ENCODE measurements around the gene HGS. TPM values are rescaled to one million over a fixed set of nuclear protein-coding genes. Genes with fewer than 3 reads are reported as not detected.

Gene HGS
- total and polyA plus RNA-seq, 12 donors: 33.1 to 102 (median 39.3) TPM

DNA sequence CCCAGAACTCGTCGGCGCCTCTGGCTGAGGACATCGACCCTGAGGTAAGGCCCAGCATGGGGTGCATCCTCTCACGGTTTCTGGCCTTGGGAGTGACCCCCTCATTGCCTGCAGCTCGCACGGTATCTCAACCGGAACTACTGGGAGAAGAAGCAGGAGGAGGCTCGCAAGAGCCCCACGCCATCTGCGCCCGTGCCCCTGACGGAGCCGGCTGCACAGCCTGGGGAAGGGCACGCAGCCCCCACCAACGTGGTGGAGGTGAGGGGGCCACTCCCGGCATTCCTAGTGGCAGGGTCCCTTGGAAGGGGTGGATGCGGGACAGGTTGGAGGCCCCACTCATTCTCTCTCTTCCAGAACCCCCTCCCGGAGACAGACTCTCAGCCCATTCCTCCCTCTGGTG is 11.0 kb downstream of the HGS start:
- peaks cover 0 to 20% (median 7%) of the 10 kb centered on the region in 9 donors for H3K4me1 ChIP-seq
- DNase-seq (no peak), ATAC-seq (no peak)
- H3K27me3 ChIP-seq: no peaks in the 10 kb centered on the region
- 95 to 96% methylated on average over 19 of the region's 19 CpGs for WGBS, 2 donors
- H3K36me3 ChIP-seq: peaks cover 5 to 100% (median 73%) of the 10 kb centered on the region in 9 donors
- no peak overlapping the region for H3K4me3 ChIP-seq
- intact Hi-C loops (cut with DNase I): no loop called here
- TF ChIP-seq CTCF (IDR thresholded peaks at IDR 0.05): no peak
- no peak overlapping the region for H3K27ac ChIP-seq
- no peaks in the 10 kb centered on the region for H3K9me3 ChIP-seq

DNA sequence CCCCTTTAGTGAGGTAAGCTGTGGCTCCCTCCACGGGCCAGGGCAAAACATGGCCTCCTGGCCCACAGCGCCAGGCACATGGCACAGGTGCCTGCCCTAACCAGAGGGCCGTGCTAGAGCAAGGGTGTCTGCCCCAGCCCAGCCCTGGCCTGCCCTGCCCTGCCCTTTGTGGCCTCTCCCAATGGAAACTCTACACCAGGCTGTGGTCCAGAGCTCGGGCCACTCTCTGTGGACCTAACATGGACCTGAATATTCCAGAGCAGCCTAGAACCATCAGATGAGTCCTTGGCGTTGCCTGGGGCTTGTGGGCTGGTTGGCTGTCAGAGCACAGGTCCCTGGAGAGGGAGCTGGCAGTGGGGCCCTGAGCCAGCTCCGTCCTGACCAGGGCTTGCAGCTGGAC is 11.4 kb downstream of the HGS start:
- Histone ChIP-seq H3K36me3 (peaks cover 5 to 100% (median 69%) of the 10 kb centered on the region in 9 donors), H3K4me1 (peaks cover 0 to 20% (median 7%) of the 10 kb centered on the region in 9 donors), H3K9me3 (no peaks in the 10 kb centered on the region), H3K27me3 (no peaks in the 10 kb centered on the region), H3K27ac (no peak overlapping the region), H3K4me3 (no peak overlapping the region)
- DNase-seq (no peak), ATAC-seq (no peak)
- WGBS, 2 donors: 82 to 85% methylated on average over 6 of the region's 6 CpGs
- intact Hi-C loops (cut with DNase I): no loop called here
- no peak for TF ChIP-seq CTCF (IDR thresholded peaks at IDR 0.05)

- Histone ChIP-seq H3K4me1 (peaks cover 0 to 25% (median 7%) of the 10 kb centered on the region in 9 donors), H3K27ac (no peak overlapping the region), H3K27me3 (no peaks in the 10 kb centered on the region), H3K9me3 (no peaks in the 10 kb centered on the region), H3K4me3 (no peak overlapping the region), H3K36me3 (peaks cover 5 to 100% (median 66%) of the 10 kb centered on the region in 9 donors)
- ATAC-seq (peak in 1 of 8 donors; percentile 6), DNase-seq (no peak)
- 95 to 96% methylated on average over 22 of the region's 22 CpGs for WGBS, 2 donors
- no peak for TF ChIP-seq CTCF (IDR thresholded peaks at IDR 0.05)
- intact Hi-C loops (cut with DNase I): no loop called here
Observed at GRCh38 chr17:81695801-81696200, 12.0 kb downstream of the HGS start.

DNA sequence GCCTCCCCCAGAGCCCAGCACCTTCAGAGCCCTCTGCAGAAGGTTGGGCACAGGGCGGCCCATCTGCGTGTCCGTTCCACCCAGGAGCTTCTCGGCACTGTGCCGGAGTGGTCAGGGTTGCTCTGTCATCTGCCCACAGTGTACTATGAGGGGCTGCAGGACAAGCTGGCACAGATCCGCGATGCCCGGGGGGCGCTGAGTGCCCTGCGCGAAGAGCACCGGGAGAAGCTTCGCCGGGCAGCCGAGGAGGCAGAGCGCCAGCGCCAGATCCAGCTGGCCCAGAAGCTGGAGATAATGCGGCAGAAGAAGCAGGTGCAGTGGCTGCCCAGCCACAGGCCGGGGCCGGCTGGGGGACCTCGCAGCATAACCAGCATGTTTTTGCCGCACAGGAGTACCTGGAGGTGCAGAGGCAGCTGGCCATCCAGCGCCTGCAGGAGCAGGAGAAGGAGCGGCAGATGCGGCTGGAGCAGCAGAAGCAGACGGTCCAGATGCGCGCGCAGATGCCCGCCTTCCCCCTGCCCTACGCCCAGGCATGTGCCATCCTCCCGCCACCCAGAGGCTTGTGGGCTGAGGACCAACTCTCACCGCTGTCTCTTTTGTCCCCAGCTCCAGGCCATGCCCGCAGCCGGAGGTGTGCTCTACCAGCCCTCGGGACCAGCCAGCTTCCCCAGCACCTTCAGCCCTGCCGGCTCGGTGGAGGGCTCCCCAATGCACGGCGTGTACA is 12.6 kb downstream of the HGS start:
- ATAC-seq: peak in 3 of 8 donors; percentile 3 to 24 (median 21)
- intact Hi-C loops (cut with DNase I): no loop called here
- WGBS, 2 donors: 91 to 93% methylated on average over 40 of the region's 40 CpGs

More for the DNA sequence above, 12.6 kb downstream of the HGS start:
- H3K27me3 ChIP-seq: no peaks in the 10 kb centered on the region
- no peak for DNase-seq
- TF ChIP-seq CTCF (IDR thresholded peaks at IDR 0.05): no peak
- H3K36me3 ChIP-seq: peaks cover 5 to 100% (median 62%) of the 10 kb centered on the region in 9 donors
- H3K4me3 ChIP-seq: no peak overlapping the region
- H3K9me3 ChIP-seq: no peaks in the 10 kb centered on the region
- H3K27ac ChIP-seq: peak overlapping the region in 9 of 10 donors; percentile 25 to 81 (median 60)
- H3K4me1 ChIP-seq: peaks cover 2 to 31% (median 11%) of the 10 kb centered on the region in 9 donors
